Measurements from ENCODE around the gene PALS2. TPM values are rescaled to one million over a fixed set of nuclear protein-coding genes. Genes with fewer than 3 reads are reported as not detected.
A peak's percentile ranks its signal among the peaks of the same experiment; 100 is the strongest.

PALS2 gene
- total and polyA plus RNA-seq, 5 experiments from 2014 or later: 23.4 to 75.4 (median 29.9) TPM

DNA sequence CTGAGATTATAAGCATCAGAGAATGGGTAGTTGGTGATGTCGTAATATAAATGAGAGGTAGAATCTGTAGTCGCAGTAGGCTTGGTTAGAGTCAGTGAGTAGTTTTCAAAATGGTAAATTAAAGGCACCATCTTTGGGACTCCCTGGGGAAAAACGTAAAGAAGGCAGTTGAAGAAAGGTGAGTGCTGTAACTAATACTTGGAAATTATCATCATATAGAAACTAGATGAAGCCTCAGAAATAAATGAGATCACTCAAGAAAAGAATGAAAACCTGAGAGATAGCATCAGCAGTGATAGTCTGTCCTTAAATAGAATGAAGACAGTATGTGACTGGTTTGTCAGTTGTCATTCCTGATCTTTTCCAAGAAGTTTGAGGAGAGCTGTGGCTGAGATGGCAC lies 23.8 kb downstream of the PALS2 start:
- peaks cover 5 to 21% (median 7%) of the 10 kb centered on the region in 4 donors for H3K4me1 Mint-ChIP-seq
- ATAC-seq: no peak

DNA sequence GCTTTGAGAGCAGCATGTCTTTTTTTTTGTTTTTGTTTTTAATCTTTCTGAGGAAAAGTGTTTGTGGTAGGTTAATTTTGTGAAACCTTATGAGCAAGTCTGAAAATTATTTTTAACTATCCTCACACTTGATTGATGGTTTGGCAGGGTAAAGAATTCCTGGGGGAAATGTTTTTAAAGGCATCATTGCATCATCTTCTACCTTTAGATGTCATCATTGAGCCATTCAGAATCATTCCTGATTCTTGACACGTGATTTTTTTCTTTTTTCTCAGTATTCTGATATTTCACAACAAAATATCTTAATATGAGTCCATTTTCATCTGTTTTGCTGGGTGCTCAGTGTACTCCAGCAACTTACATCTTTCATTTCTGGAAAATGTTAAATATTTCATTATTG lies 28.3 kb downstream of the PALS2 start:
- no peak overlapping the region for H3K27ac Mint-ChIP-seq
- no peaks in the 10 kb centered on the region for H3K27me3 Mint-ChIP-seq
- peaks cover 0 to 19% (median 14%) of the 10 kb centered on the region in 9 donors for H3K9me3 Mint-ChIP-seq
- H3K4me1 Mint-ChIP-seq: peaks cover 4 to 15% (median 8%) of the 10 kb centered on the region in 4 donors
- no peak overlapping the region for H3K4me3 Mint-ChIP-seq
- POLR2A ChIA-PET: no interaction called here
- DNase-seq: no peak
- H3K36me3 Mint-ChIP-seq: peaks cover 15 to 21% (median 15%) of the 10 kb centered on the region in 3 donors
- ATAC-seq: no peak

More for the DNA sequence above, 23.8 kb downstream of the PALS2 start:
- no peak overlapping the region for H3K4me3 Mint-ChIP-seq
- H3K36me3 Mint-ChIP-seq: peaks cover 2 to 8% (median 7%) of the 10 kb centered on the region in 3 donors
- no peak for DNase-seq
- no peak overlapping the region for H3K27ac Mint-ChIP-seq
- peaks cover 0 to 7% (median 3%) of the 10 kb centered on the region in 9 donors for H3K9me3 Mint-ChIP-seq
- POLR2A ChIA-PET: interaction anchor here (0.6 kb wide), 1 partner anchor 979 kb away, joined by 3 read pairs; no protein-coding TSS in a partner anchor
- no peaks in the 10 kb centered on the region for H3K27me3 Mint-ChIP-seq

DNA sequence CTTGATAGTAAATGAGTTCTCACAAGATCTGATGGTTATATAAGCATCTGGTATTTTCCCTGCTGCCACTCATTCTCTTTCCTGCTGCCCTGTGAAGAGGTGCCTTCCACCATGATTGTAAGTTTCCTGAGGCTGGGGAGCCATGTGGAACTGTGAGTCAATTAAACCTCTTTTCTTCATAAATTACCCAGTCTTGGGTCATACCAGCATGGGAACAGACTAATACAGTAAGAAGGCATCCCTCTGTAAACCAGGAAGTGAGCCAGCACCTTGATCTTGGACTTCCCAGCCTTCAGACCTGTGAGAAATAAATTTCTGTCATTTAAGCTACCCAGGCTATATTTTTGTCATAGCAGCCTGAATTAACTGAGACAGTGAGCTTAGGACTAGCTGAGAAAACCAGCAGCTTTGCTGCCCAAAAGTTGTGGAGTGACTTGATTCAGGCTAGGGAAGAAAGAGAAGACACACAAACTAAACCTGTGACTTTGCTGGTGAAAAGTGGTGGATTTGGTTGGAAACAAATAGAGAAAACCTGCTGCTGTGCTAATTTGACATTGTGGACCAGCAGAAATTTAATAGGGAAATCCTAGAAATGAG lies 29.7 kb downstream of the PALS2 start:
- H3K4me1 Mint-ChIP-seq: peaks cover 6 to 19% (median 9%) of the 10 kb centered on the region in 4 donors
- POLR2A ChIA-PET: no interaction called here

DNA sequence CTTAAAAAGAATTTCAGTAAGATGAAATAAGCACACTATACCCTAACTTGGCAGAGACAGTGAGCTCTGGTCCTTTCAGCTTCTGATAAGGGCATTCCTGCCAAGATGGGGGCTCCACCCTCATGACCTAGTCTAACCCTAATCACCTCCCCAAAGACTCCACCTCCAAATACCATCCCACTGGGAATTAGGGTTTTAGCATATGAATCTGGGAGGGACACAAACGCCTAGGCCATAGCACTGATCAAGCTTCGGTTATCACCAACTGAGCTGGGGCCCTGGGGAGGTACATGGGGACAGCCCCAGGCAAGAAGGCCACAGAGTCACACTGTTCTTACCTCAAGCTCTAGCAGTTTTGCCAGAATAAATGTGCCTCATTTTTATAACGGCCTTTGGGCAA lies 31.4 kb downstream of the PALS2 start:
- Mint-ChIP-seq H3K4me1 (peaks cover 10 to 27% (median 21%) of the 10 kb centered on the region in 4 donors), H3K27ac (no peak overlapping the region), H3K27me3 (no peaks in the 10 kb centered on the region), H3K9me3 (peaks cover 0 to 19% (median 14%) of the 10 kb centered on the region in 9 donors), H3K36me3 (peaks cover 15 to 25% (median 15%) of the 10 kb centered on the region in 3 donors), H3K4me3 (no peak overlapping the region)
- no peak for DNase-seq
- POLR2A ChIA-PET: no interaction called here
- no peak for ATAC-seq

More for the DNA sequence above, 29.7 kb downstream of the PALS2 start:
- ATAC-seq (no peak), DNase-seq (no peak)
- Mint-ChIP-seq H3K27ac (peak overlapping the region in 1 of 10 donors; percentile 25), H3K27me3 (no peaks in the 10 kb centered on the region), H3K4me3 (no peak overlapping the region), H3K36me3 (peaks cover 15 to 21% (median 15%) of the 10 kb centered on the region in 3 donors), H3K9me3 (peaks cover 0 to 19% (median 14%) of the 10 kb centered on the region in 9 donors)

DNA sequence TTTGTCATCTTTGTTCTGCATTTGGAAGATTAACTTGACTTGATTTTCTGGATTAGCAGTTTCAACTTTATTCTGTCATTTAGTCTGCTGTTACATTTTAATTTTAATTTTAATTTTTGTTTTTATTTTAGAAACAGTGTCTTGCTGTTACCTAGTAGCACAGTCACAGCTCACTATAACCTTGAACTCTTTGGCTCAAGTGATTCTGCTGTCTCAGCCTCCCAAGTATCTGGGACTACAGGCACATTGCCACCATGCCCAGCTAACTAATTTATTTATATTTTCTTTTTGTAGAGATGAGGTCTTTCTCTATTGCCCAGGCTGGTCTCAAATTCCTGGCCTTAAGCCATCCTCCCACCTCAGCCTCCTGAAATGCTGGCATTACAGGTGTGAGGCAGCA lies 35.3 kb downstream of the PALS2 start:
- no peak for ATAC-seq
- no peak for DNase-seq
- Mint-ChIP-seq H3K27me3 (no peaks in the 10 kb centered on the region), H3K9me3 (peaks cover 0 to 5% (median 3%) of the 10 kb centered on the region in 9 donors), H3K36me3 (peaks cover 0 to 10% (median 5%) of the 10 kb centered on the region in 3 donors), H3K27ac (no peak overlapping the region), H3K4me1 (peaks cover 12 to 26% (median 18%) of the 10 kb centered on the region in 4 donors), H3K4me3 (no peak overlapping the region)
- POLR2A ChIA-PET: no interaction called here

DNA sequence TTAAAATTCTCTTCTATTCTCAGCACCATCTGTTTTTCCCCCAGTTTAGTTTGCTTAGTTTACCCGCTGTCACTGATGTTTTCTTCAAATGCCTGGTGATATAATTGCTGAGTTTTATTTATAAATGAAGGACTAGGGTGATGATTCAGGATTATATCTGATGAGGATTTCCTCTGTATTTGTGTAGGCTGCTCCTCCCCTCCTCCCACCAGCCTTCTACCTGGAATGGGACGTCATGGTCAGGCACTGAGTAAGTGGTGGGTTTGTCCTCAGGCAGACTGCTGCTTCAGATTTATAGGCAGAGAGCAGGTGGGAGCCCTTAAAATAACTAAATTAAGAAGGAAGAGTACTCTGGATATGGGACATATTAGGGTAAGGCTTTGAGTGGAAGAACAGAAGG lies 35.8 kb downstream of the PALS2 start:
- Mint-ChIP-seq H3K36me3 (peaks cover 0 to 14% (median 8%) of the 10 kb centered on the region in 3 donors), H3K4me1 (peaks cover 12 to 26% (median 19%) of the 10 kb centered on the region in 4 donors), H3K27ac (peak overlapping the region in 1 of 10 donors; percentile 32), H3K9me3 (peaks cover 0 to 11% (median 6%) of the 10 kb centered on the region in 9 donors), H3K27me3 (no peaks in the 10 kb centered on the region), H3K4me3 (no peak overlapping the region)
- no peak for ATAC-seq
- no peak for DNase-seq
- POLR2A ChIA-PET: no interaction called here

DNA sequence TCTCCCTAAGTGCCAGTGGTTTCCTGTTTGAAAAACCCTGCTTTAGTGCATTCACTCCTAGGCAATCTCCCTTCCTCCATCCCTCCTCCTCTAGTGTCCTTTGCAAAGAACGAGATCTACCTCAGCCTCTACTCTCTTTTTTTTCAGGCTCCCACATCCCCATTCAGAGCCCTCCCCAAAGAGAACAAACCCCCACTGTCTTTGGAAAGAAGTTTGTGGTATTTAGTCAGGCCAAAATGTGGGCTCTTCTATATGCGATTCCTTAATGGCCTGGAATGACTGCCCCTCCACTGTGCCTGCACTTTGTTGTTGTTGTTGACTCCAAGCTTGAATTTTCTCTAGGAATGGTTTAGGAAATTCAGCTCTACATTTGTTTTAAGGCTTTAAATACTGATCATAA lies 36.3 kb downstream of the PALS2 start:
- DNase-seq: no peak
- POLR2A ChIA-PET: no interaction called here
- Mint-ChIP-seq H3K27me3 (no peaks in the 10 kb centered on the region), H3K4me1 (peaks cover 12 to 23% (median 19%) of the 10 kb centered on the region in 4 donors), H3K9me3 (peaks cover 1 to 16% (median 11%) of the 10 kb centered on the region in 9 donors), H3K27ac (peak overlapping the region in 3 of 10 donors; percentile 27 to 46 (median 32)), H3K4me3 (no peak overlapping the region), H3K36me3 (peaks cover 0 to 17% (median 12%) of the 10 kb centered on the region in 3 donors)
- no peak for ATAC-seq

DNA sequence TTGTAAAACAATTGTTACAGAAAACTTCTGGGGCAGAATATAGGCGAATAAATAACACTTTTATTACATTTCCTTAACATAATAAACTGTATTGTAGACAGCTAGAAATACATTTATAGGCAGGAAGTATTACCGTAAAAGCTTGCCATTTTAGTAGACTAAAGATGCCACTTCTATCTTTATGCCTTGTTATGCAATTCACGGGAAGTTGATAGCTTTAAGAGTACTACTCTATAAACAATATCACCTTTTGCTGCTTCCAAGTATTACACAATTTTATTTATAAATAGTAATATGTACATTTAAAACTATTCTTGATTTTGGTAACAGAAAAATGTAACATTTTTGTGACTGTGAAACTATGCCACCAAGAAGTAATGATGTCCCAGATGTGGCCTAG lies 37.9 kb downstream of the PALS2 start:
- Mint-ChIP-seq H3K27me3 (no peaks in the 10 kb centered on the region), H3K4me3 (no peak overlapping the region), H3K36me3 (peaks cover 3 to 28% (median 27%) of the 10 kb centered on the region in 3 donors), H3K27ac (no peak overlapping the region), H3K4me1 (peaks cover 12 to 24% (median 19%) of the 10 kb centered on the region in 4 donors), H3K9me3 (peaks cover 5 to 30% (median 23%) of the 10 kb centered on the region in 9 donors)
- ATAC-seq (no peak), DNase-seq (no peak)
- POLR2A ChIA-PET: no interaction called here

DNA sequence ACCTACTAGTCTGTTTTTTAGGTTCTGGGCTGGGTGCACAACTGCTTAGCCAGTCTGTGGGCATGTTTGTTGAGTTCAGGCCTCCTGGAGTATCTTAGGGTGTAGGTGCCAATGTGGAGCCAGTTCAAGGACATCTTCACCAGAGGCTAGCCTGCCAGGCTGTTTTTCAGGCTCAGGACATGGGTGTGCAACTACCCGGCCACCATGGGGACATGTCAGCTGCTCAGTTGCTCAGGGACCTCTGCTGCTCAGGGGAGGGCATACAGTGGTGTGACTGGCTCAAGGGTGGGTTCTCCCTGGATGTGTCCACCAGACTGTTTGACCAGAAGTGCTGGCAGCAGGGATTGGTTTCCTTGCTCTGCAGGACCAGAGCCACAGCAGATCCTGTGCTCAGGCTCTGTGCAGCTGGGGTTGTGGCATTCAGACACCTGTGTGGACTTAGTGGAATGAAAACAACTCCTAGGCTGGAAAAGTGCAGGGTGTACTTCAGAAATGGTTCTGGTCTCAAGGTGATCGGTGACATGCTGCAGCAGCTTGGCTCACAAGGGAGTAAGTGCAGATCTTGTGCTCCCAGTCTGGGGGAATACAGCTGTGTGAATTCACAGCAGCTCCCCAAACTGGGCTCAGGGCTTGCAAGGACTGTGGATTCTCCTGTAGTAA lies 44.8 kb downstream of the PALS2 start:
- Mint-ChIP-seq H3K27me3 (no peaks in the 10 kb centered on the region), H3K9me3 (peaks cover 11 to 56% (median 43%) of the 10 kb centered on the region in 9 donors), H3K36me3 (peaks cover 12 to 53% (median 49%) of the 10 kb centered on the region in 3 donors), H3K27ac (no peak overlapping the region), H3K4me3 (peak overlapping the region in 1 of 10 donors; percentile 12), H3K4me1 (peaks cover 5 to 22% (median 15%) of the 10 kb centered on the region in 4 donors)
- DNase-seq: no peak
- POLR2A ChIA-PET: no interaction called here
- ATAC-seq: no peak

DNA sequence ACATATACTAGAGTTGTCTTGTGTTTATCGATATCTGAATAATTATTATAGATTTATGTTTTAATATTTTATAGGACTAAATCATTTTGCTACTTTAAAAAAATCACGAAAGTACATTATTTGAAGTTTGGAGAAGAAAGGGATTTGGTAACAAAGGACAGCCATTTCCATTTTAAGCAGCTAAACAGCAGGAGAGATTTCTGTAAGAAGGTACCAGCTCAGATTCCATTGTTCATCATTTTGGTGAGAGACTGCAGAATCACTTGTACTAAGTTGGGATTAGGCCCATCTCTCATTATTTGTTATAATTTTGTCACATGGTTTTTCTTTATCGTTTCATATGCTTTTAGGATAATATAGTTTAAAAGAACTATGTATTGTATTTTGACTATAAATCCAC lies 46.7 kb downstream of the PALS2 start:
- DNase-seq: no peak
- no peak for ATAC-seq
- Mint-ChIP-seq H3K36me3 (peaks cover 12 to 43% (median 41%) of the 10 kb centered on the region in 3 donors), H3K4me1 (peaks cover 7 to 28% (median 16%) of the 10 kb centered on the region in 4 donors), H3K9me3 (peaks cover 8 to 41% (median 31%) of the 10 kb centered on the region in 9 donors), H3K27ac (no peak overlapping the region), H3K4me3 (no peak overlapping the region), H3K27me3 (no peaks in the 10 kb centered on the region)
- POLR2A ChIA-PET: no interaction called here

DNA sequence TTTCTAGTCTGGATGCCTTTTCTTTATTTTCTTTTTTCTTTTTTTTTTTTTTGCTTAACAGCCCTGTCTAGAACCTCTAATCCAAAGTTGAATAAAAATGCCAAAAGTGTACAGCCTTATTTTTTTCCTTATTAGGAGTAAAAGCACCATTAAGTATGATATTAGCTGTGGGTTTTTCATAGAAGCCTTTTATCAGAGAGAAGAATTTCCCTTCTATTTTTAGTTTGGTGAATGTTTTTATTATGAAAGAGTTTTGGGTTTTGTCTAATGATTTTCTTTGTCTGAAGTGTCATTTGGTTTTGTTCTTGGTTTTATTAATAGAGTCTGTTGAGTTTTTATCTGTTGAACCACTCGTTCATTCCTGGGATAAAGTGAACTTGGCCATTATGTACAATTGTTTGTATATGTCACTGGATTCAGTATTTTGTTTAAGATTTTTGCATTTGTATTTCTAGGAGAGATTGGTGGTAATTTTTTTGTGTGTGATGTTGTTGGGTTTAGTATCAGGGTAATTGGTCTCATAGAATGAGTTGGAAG lies 49.5 kb downstream of the PALS2 start:
- Mint-ChIP-seq H3K4me3 (peak overlapping the region in 2 of 10 donors; percentile 0 to 16), H3K27me3 (no peaks in the 10 kb centered on the region), H3K36me3 (peaks cover 22 to 45% (median 40%) of the 10 kb centered on the region in 3 donors), H3K9me3 (peaks cover 5 to 28% (median 20%) of the 10 kb centered on the region in 9 donors), H3K4me1 (peaks cover 7 to 23% (median 16%) of the 10 kb centered on the region in 4 donors), H3K27ac (peak overlapping the region in 1 of 10 donors; percentile 6)
- DNase-seq: no peak
- POLR2A ChIA-PET: no interaction called here
- ATAC-seq: no peak

All from naive thymus-derived CD8-positive, alpha-beta T cell (primary cell).